NCI-H526 treated with DMSO at 0.1 percent for 48 hours (cell line): ENCODE results near the gene STAG3.
"Not testable (repeated sequence)": the region's sequence is repeated elsewhere in the genome, so short reads cannot be mapped to it uniquely, and the experiment has no call there.

ENCODE experiments used
- DNase-seq: peaks from one replicate; lab custom pipeline; 2025; lab: John Stamatoyannopoulos, UW

The STAG3 gene

GRCh38 chr7:100177045-100178001, at the start of gene STAG3, which contains the start of gene GPC2:
Gene STAG3 (plus strand): TSS chr7:100177918. CDS start chr7:100180557, 2,639 bp downstream.
Gene GPC2 (minus strand): TSS chr7:100177381. CDS start chr7:100177199, 182 bp downstream.
- peak; percentile 97 for DNase-seq

- no peak for DNase-seq
Measured at GRCh38 chr7:100128637-100128963, 49.1 kb upstream of the STAG3 start.

DNA sequence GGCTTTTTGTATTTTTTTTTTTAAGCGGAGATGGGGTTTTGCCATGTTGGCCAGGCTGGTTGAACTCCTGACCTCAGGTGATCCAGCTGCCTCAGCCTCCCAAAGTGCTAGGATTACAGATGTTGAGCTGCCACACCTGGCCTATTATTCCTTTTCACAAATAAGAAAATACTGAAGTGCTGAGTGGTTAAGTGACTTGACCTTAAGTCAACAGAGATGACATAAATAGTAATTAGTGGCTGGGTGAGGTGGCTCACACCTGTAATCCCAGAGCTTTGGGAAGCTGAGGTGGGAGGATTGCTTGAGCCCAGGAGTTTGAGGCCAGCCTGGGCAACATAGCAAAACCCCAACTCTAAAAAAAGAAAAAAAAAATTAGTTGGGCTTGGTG, 47.5 kb upstream of the STAG3 start:
- DNase-seq, result not testable (repeated sequence)

GRCh38 chr7:100130608-100131453, 46.9 kb upstream of the STAG3 start:
- DNase-seq, result peak; percentile 66

- no peak for DNase-seq
Measured at GRCh38 chr7:100132126-100132525, 45.6 kb upstream of the STAG3 start.

GRCh38 chr7:100132697-100133151, 45.0 kb upstream of the STAG3 start:
- peak; percentile 66 for DNase-seq

DNA sequence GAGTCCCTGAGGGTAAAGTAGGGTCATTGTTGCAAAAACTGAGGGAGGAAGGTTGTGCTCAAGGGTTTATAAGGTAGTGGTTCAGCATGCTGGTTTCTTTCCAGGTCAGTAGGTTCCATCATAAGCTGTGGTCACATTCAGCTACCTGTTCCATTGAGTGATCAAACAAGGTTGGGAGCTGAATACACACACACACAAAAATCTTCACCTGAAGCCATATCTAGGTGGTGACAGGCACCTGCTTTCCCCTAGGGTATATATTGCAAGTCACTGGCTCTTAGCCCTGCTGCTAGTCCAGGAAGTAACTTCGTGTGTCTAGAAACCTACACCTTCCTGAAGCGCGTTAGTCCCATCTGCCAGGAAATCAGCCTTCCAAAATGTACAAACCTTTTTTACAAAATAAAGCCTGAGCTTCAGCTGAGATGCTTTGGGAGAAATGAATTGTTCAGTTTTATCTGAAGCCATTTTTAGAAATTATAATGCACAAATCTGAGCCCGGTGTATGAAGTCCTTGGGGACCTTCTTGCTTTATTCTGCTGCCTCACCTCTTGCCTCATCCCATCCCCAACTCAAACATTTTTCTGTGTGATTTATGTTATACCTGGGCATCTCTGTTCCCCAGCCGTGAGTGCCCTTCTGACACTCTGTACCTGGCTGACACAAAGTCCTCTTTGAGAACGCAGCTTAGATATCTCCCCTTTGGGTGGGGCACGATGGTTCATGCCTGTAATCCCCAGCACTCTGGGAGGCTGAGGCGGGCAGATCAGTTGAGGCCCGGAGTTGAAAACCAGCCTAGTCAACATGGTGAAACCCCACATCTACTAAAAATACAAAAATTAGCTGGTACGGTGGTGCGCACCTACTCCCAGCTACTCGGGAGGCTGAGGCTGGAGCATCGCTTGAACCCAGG, 39.6 kb upstream of the STAG3 start:
- DNase-seq, result no peak

DNA sequence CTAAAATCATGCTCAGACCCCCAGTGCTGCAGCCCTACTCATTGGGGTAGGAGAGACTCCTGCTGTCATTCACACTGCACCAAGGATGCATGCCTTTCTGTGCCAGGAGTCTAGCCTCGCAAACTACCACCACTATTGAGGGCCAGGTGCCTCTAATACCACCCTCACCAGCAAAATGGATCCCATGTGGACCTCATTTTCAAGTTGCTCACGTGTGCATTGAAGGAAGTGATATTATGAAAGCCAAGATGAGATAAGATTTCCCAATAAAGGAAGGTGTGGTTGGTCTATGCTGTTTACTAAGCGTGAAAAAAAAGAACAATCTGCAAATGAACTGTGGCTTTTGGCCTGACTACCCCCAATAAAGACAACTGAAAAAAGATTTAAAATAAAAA, 36.2 kb upstream of the STAG3 start:
- no peak for DNase-seq

- DNase-seq, result no peak
Measured at GRCh38 chr7:100142461-100142860, 35.3 kb upstream of the STAG3 start.

DNA sequence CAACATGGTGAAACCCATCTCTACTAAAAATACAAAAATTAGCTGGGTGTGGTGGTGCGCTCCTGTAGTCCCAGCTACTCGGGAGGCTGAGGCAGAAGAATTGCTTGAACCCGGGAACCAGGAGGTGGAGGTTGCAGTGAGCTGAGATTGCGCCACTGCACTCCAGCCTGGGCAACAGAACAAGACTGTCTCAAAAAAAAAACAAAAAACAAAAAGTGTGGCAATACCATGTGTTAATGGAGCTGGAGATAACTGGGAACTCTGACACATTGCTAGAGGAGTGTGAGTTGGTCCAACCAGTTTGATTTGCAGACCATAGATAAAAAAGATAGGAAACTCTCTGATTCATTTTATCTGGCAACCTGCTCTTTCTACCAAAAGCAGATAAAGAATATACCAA, 31.4 kb upstream of the STAG3 start:
- not testable (repeated sequence) for DNase-seq

DNA sequence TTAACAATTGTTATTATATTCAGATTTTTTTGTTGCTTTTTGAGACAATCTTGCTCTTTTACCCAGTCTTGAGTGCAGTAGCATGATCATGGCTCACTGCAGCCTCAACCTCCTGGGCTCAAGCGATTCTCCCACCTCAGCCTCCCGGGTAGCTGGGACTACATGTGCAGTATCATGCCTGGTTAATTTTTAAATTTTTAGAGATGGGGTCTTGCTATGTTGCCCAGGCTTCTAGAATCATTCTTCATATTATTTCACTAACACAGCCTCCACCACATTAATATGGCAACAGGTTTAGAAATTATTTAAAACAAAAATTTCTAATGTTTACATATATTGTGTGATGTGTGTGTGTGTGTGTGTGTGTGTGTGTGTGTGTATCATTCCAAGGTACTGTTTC, 30.4 kb upstream of the STAG3 start:
- no peak for DNase-seq

DNA sequence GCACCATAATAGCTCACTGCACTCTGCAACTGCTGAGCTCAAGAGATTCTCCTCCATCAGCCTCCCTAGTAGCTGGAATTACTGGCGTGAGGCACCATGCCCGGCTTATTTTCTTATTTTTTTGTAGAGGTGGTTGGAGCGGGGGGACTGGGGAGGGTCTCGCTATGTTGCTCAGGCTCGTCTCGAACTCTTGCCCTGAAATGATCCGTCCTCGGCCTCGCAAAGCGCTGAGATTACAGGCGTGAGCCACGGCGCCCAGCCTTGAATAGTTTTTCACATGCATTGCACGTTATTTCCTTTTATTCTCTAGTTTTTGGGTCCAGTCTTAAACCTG, 29.5 kb upstream of the STAG3 start:
- no peak for DNase-seq

DNA sequence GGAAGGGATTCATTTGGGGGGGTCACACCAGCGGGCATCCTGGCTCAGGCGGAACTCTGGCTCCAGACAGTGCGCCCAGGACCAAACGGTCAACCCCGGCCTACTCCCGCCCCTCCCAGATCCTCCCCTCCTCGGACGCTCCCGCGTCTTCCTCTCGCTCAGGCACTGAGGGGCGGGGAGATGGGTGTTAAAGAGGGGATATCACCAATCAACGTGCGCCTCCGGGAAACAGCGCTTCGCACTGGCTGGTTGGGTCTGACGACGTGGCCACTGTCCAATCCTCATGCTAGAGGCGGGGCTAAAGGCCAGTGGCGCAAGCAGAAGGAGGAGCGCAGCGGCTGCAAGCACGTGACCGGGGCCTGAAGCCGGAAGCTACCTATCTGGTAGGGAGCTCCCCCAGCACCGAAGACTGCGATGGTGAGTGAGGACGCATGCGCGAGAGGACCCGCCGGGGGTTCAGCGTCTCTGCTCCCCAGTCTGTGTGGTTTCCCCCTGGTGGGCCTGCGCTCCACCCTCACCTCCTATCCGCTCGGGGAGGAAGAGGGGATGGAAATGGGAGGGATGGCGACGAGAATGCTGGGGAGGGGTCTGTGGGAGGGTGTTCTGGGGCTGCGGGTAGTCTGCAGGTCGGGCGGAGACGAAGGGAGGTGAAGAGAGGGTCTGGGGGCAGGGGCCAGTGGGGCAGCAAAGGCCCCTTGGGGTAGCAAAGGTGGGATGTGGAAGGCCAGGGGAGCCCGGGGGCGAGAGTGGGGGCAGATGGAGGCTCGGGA, 29.0 kb upstream of the STAG3 start, which contains the start of gene LAMTOR4:
Gene LAMTOR4 (plus strand): TSS at position 360 of the 770 bp plus-strand sequence. CDS start 55 bp downstream, at position 415.
- DNase-seq, result peak; percentile 99

GRCh38 chr7:100152404-100152803, 25.3 kb upstream of the STAG3 start:
- no peak for DNase-seq

- no peak for DNase-seq
Measured at GRCh38 chr7:100152937-100153666, 24.6 kb upstream of the STAG3 start.

- no peak for DNase-seq
Measured at GRCh38 chr7:100153708-100154535, 23.8 kb upstream of the STAG3 start.

GRCh38 chr7:100154651-100155491, 22.8 kb upstream of the STAG3 start:
- no peak for DNase-seq
